Fibroblast of mammary gland (primary cell): Measurements from ENCODE around the gene EIF2B4.

Source experiments
- DNase-seq: peaks from one replicate; pipeline ENCODE4 v3.0.0-alpha.2; 2010; ENCODE audit warnings: low read depth
- H3K4me3 ChIP-seq: 2 replicates; pipeline ENCODE4 v1.5.1; 2011; ENCODE audit warnings: low read depth, mild to moderate bottlenecking, low read length, moderate library complexity; ENCODE audit not compliant: control insufficient read depth
- CTCF ChIP-seq: conservative IDR thresholded peaks from 2 replicates; pipeline ENCODE4 v1.5.1; 2011; ENCODE audit warnings: low read depth, low read length, inconsistent platforms; ENCODE audit not compliant: control insufficient read depth, insufficient read depth

Gene EIF2B4

GRCh38 chr2:27407798-27408491 is 37.8 kb upstream of the EIF2B4 start:
- peak; percentile 68 for TF ChIP-seq CTCF
- peak; percentile 70 for DNase-seq
- H3K4me3 ChIP-seq, result peak overlapping the region; percentile 85

GRCh38 chr2:27400348-27401135 is 30.4 kb upstream of the EIF2B4 start:
- no peak for TF ChIP-seq CTCF
- H3K4me3 ChIP-seq, result no peak overlapping the region
- DNase-seq, result no peak

DNA sequence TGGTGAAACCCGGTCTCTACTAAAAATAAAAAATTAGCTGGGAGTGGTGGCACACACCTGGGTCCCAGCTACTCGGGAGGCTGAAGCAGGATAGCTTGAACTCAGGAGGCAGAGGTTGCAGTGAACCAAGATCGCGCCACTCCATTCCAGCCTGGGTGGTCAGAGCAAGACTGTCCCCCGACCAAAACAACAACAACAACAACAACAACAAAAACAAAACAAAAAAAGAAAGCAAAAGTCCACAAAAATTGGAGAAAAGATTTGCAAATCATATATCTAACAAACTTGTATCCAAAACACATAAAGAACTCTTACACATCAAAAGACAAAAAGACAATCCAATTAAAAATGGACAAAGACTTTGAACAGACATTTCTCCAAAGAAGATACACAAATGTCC is 28.8 kb upstream of the EIF2B4 start:
- no peak for TF ChIP-seq CTCF
- H3K4me3 ChIP-seq, result no peak overlapping the region
- DNase-seq, result no peak

GRCh38 chr2:27393225-27393624 is 23.1 kb upstream of the EIF2B4 start:
- TF ChIP-seq CTCF, result no peak
- no peak overlapping the region for H3K4me3 ChIP-seq
- DNase-seq, result no peak

- DNase-seq, result no peak
- TF ChIP-seq CTCF, result no peak
- no peak overlapping the region for H3K4me3 ChIP-seq
Observed at GRCh38 chr2:27390822-27391679, 20.9 kb upstream of the EIF2B4 start.

- H3K4me3 ChIP-seq, result no peak overlapping the region
- TF ChIP-seq CTCF, result no peak
- no peak for DNase-seq
Observed at GRCh38 chr2:27381577-27382181, 11.5 kb upstream of the EIF2B4 start.
